H1 (cell line): ENCODE results near the gene MAPKAP1. TPM values are rescaled to one million over a fixed set of nuclear protein-coding genes. Genes with fewer than 3 reads are reported as not detected.

Experiments
- polyA plus RNA-seq, 7 experiments: library from polyadenylated mRNA; depleted of rRNA in 3 of 7; stranded (reverse) in 5 of 7; unstranded in 2 of 7; fragments of >200 nt in 5 of 7; fragments of 200-250 nt in 2 of 7; gene quantifications; 1 replicate in 5 of 7; 2 replicates in 1 of 7; 4 replicates in 1 of 7; pipeline versions ENCODE4 v1.2.1 to v1.2.3, GENCODE V29; 2011 to 2013; ENCODE audit warnings: missing spikeins in 2 of 7, mixed read lengths in 2 of 7
- total RNA-seq: library from RNA; stranded (reverse); fragmentation: NEBNext Ultra II Directional; extraction: Animal tissue kit (Norgen Biotek cat#: 25700); gene quantifications from 2 replicates; pipeline ENCODE4 v1.2.1, GENCODE V29; 2021
- TF ChIP-seq, protein P1 (sequence below): IDR thresholded peaks from 2 replicates; pipeline ENCODE4 v1.6.1; 2012; ENCODE audit warnings: inconsistent platforms

The MAPKAP1 gene
- total and polyA plus RNA-seq, 2 of the 8 experiments (the other 6 are each of a cell fraction or from before 2014, with no cell fraction given) = 79.2 to 140 TPM

- TF ChIP-seq, protein P1, sequence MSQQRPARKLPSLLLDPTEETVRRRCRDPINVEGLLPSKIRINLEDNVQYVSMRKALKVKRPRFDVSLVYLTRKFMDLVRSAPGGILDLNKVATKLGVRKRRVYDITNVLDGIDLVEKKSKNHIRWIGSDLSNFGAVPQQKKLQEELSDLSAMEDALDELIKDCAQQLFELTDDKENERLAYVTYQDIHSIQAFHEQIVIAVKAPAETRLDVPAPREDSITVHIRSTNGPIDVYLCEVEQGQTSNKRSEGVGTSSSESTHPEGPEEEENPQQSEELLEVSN = no peak
These were observed 313.6 kb downstream of the MAPKAP1 start (continued) for GRCh38 chr9:125393426-125393825.
